PC-3 (cell line): Measurements from ENCODE around the gene VGLL3.

ENCODE experiments used
- CTCF ChIP-seq: fragments of 300-600 bp; sonication (generic); conservative IDR thresholded peaks from 2 replicates; pipeline ENCODE4 v1.5.1; 2017; ENCODE audit warnings: antibody characterized with exemption, low read depth, mild to moderate bottlenecking, low read length
- EZH2phosphoT487 ChIP-seq: fragments of 300-600 bp; sonication (generic); IDR thresholded peaks from 2 replicates; pipeline ENCODE4 v1.6.1; 2018; ENCODE audit warnings: mild to moderate bottlenecking, antibody characterized with exemption, low read length, borderline replicate concordance

GRCh38 chr3:86969500-86970189 lies 21.3 kb downstream of the VGLL3 start:
- peak; percentile 95 for TF ChIP-seq CTCF
- no peak for TF ChIP-seq EZH2phosphoT487
